Adrenal gland (tissue), 5 donors: ENCODE results near the gene CNOT6L.

Experiments used
- CTCF ChIP-seq, 6 experiments: fragments of 450-650 bp in 4 of 6; fragments of 200-600 bp in 2 of 6; sonication (generic) in 1 of 6; IDR thresholded peaks; 1 replicate in 5 of 6; 2 replicates in 1 of 6; pipeline versions ENCODE4 v1.5.1 to v1.8.0; 2016 to 2021; ENCODE audit warnings: antibody characterized with exemption in 6 of 6, mild to moderate bottlenecking in 2 of 6, moderate library complexity in 1 of 6
- POLR2A ChIP-seq, 2 donors: fragments of 450-650 bp; IDR thresholded peaks; one replicate each; pipeline ENCODE4 v1.6.1; 2017; ENCODE audit warnings: antibody characterized with exemption in 2 of 2, mild to moderate bottlenecking in 2 of 2, moderate library complexity in 1 of 2
- donor health status: DM: no; HTN: no; CAD: no.

- no peak for TF ChIP-seq POLR2A (IDR thresholded peaks at IDR 0.05)
- TF ChIP-seq CTCF (IDR thresholded peaks at IDR 0.05) = no peak
Observed at GRCh38 chr4:77771566-77771965, 47.6 kb downstream of the CNOT6L start.
